A549 treated with GW870086 at 1 μM for 4 hours (cell line): Measurements from ENCODE around the gene FPR3. TPM values are rescaled to one million over a fixed set of nuclear protein-coding genes. Genes with fewer than 3 reads are reported as not detected.

ENCODE experiments used
- total RNA-seq: library from RNA; stranded (reverse); fragments of 200-300 nt; extraction: Qiagen RNA extraction; gene quantifications from 5 replicates; pipeline ENCODE4 v1.2.3, GENCODE V29; 2022; ENCODE audit warnings: low read depth

The FPR3 gene
- total RNA-seq: not detected in 5 replicates

GRCh38 chr19:51794885-51795490 lies at the start of gene FPR3:
TSS of gene FPR3 (plus strand) at chr19:51795157. CDS start at chr19:51823749, 28,592 bp downstream.

GRCh38 chr19:51751655-51752054 lies 43.3 kb upstream of the FPR3 start, which contains the start of gene FPR1:
TSS of gene FPR1 (minus strand) at chr19:51751878. CDS start at chr19:51746994, 4,884 bp downstream.

DNA sequence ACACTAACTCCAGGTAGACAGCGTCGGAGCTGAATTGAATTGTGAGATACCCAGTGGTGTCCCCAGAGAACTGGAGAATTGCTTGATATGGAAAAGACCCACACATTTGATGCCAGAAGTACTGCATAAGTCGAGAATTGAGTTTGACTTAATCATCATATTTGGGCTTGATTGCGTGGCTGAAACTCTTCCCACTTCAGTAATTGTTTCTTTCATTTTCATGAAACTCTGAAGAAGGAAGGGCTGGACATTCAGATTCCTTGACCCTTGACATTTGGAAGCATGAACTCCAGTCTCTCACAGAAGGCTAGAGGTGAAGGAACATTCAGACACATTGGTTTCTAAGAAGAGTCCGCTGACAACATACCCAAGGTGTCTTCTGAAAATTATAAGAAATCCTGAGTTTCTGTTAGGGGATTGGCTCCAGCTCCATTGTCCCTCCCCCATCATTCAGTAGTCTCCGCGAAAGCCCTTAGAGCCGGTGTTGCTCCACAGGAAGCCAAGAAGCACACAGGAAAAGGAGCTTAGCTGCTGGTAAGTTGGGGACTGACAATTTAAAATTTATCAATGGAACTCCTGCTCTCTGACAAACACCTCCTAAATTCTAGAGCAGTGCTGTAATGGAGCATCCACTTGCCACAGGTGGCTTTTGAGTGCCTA lies 34.1 kb upstream of the FPR3 start, which contains the start of gene FPR2:
TSS of gene FPR2 (plus strand) at position 484 of the 660 bp plus-strand sequence. CDS start 7,479 bp downstream, outside the sequence.

Other genes with a start within 250 kb of the FPR3 start
- 2.8 to 5.1 TPM (median 4.3 TPM) in 5 replicates for gene ZNF175, start 223.9 kb upstream of the FPR3 start, total RNA-seq
- not detected in 5 replicates for gene SIGLEC5, start 164.8 kb upstream of the FPR3 start, total RNA-seq
- gene SIGLEC14, start 148.3 kb upstream of the FPR3 start, total RNA-seq: 0.12 TPM in 1 of 5 replicates, not detected in the others
- gene SPACA6, start 101.8 kb upstream of the FPR3 start, total RNA-seq: 10.4 to 16.0 TPM (median 14.7 TPM) in 5 replicates
- gene HAS1, start 71.2 kb upstream of the FPR3 start, total RNA-seq: not detected in 5 replicates
- gene FPR1, start 43.3 kb upstream of the FPR3 start, total RNA-seq: 0.11 to 0.24 TPM in 2 of 5 replicates, not detected in the others
- gene FPR2, start 34.0 kb upstream of the FPR3 start, total RNA-seq: not detected in 5 replicates
- 0.10 TPM in 1 of 5 replicates, not detected in the others for gene ZNF577, start 92.8 kb downstream of the FPR3 start, total RNA-seq
- 0.11 to 0.41 TPM (median 0.22 TPM) in 5 replicates for gene ZNF649, start 109.9 kb downstream of the FPR3 start, total RNA-seq
- 0.72 to 1.4 TPM (median 1.3 TPM) in 5 replicates for gene ZNF613, start 132.3 kb downstream of the FPR3 start, total RNA-seq
- 3.3 to 8.7 TPM (median 4.5 TPM) in 5 replicates for gene ZNF350, start 191.7 kb downstream of the FPR3 start, total RNA-seq
- 2.8 to 5.0 TPM (median 3.9 TPM) in 5 replicates for gene ZNF615, start 213.1 kb downstream of the FPR3 start, total RNA-seq
- gene ZNF614, start 233.2 kb downstream of the FPR3 start, total RNA-seq: 2.2 to 3.6 TPM (median 3.4 TPM) in 5 replicates